Stimulated activated naive CD4-positive, alpha-beta T cell (primary cell): ENCODE results near the gene LGALS14.
A peak's percentile ranks its signal among the peaks of the same experiment; 100 is the strongest.
"Not testable (repeated sequence)": the region's sequence is repeated elsewhere in the genome, so short reads cannot be mapped to it uniquely, and the experiment has no call there.

Experiments
- DNase-seq, 6 experiments: peaks; one replicate each; lab custom pipeline; 2025; lab: John Stamatoyannopoulos, UW

LGALS14 gene

DNA sequence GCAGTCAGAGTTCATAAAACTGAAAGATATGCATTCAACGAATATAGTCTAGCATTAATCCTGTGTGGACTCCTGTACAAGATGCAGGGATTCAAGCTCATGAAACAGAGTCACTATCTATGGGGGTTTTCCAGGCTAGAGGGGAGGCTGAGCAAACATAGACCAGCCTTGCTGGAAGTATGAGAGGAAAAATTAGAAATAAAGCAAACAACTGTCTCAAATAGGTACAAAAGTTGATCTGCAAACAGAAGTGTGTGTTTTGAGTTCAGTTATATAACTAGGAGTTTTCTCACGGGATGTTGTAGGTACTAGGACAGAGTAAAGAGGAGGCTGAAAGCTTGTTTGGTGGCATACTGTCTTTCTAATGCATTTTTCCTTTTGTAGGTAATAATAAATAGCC, 8.5 kb upstream of the LGALS14 start:
- no peak for DNase-seq

DNA sequence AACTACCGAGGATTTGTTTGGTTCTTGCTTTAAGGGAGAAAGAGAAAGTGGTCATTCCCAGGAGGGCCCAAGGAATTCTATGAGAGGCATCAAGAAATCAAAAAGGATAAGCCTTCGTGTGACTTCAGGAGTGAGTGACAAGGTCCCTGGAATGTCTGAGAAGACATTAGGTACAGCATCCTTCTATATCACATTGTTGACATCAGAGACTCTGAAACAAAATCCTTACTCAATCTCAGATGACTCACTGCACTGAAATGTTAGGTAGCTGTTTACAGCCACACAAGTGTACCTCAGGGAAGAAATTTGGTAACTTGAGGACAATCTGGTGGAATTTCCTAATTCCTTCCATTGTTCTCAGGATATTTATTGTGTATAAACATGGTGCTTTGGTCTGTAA, 7.9 kb upstream of the LGALS14 start:
- no peak for DNase-seq

DNA sequence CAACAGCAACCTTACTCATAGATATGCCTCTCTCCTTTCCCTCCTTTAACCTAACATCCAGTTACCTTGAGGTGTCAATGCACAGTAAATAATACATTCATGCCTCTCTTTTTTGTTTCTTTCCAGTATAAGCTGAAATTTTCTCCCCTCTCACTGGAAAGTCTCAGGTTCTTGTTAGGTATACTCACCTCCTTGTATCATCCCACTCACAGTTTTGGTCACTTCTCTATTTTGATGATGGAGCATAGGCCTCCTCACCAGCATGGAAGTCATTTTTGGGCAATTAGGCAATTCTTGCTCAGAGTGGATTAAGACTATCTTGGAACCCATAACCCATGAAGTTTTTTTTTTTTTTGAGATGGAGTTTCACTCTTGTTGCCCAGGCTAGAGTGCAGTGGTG, 5.7 kb upstream of the LGALS14 start:
- DNase-seq, result no peak

DNA sequence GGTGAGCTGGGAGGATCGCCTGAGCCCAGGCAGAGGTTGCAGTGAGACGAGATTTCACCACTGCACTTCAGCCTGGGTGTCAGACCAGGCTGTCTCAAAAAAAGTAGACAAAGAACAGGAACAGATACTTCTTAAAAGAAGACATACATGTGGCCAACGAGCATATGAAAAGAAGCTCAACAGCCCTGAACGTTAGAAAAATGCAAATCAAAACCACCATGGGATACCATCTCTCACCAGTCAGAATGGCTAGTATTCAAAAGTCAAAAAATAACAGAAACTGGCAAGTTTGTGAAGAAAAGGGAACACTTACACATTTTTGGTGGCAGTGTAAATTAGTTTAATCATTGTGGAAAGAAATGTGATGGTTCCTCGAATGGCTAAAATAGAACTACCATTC, 3.0 kb upstream of the LGALS14 start:
- DNase-seq, result no peak

DNA sequence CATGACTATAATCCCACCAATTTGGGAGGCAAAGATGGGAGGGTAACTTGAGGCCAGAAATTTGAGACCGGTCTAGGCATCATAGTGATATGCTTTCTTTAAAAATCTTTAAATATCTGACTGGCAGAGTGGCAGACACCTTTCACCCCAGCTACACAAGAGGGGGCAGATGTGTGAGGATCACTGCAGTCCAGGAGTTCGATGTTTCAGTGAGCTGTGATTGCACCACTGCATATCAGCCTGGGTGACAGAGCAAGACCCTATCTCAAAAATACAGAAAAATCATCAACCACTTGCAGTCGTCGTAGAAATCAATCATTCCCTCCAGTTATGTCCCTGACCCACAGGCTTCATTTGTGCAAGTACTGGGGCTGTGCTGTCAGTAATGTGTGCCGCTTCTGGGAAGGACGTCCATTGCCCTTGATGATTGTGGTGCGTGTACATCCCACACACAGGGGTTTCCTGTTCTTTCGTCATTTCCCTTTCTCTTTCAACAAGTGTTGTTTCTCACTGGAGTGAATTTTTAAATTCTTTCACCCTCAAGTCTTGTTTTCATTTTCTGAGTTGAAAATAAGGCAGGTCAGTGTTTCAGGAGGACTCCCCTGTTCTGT, 1.4 kb downstream of the LGALS14 start:
- peak in 3 of 6 experiments; percentile 20 to 37 (median 24) for DNase-seq

DNA sequence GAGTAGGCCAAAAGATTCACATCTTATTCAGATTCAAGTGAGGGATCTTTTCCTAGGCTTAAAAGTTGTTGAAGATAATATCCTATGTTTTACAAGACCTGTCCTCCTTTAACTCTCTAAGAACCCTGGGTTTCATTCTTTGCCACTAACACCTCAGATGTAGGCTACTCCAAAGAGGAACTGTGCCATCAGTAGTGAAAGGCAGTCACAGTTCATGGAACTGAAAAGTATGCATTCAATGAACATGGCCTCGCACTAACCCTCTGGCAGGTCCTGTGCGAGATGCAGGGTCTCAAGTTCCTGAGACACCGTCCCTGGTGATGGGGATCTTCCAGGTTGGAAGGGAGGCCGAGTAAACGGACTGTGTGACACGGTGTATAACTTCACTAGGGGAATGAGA, 4.3 kb downstream of the LGALS14 start:
- no peak for DNase-seq

DNA sequence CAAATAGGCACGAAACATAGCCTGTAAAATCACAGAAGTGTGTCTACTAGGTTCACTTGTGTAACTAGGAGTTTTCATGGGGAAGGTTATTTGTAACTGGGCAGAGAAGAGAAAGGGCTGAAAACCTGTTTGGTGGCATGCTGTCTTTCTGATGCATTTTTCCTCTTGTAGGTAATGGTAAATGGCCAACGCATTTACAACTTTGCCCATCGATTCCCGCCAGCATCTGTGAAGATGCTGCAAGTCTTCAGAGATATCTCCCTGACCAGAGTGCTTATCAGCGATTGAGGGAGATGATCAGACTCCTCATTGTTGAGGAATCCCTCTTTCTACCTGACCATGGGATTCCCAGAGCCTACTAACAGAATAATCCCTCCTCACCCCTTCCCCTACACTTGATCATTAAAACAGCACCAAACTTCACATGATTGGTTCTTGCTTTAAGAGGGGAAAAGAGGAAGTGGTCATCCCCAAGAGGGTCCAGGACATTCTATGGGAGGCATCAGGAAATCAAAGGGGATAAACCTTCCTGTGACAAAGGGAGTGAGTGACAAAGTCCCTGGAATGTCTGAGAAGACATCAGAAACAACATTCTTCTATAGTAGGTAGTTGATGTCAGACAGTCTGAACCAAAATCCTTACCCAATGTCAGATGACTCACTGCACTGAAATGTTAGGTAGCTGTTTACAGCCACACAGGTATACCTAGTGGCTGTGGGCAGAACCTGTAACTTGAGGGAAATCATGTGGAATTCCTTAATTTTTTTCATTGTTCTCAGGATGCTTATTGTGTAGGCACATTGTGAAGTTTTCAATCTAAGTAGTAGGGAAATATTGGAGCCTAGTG, 5.0 kb downstream of the LGALS14 start:
- no peak for DNase-seq

DNA sequence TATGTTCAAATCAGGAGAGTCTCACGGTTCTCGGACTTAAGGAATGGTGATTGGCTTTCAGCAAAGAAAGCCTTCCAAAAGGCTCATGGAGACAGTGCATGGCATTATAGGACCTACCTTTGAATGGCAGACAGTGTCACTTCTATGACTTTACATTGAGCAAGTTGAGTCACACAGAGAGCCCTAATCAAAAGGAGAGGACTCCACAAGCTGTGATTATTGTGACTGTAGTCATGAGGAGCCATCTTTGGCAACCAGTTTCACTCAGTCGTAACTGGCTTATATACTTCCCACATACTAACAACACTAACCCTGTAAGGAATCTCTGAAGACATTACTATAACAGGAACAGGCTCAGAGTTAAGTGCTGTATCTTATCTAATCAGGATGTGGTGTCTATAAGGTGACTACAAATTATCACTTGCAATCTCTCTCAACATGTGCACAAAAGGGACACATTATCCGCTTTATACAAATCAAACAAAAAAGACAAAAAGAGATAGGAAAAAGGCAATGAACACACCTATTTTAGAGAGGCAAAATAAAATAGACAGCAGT, 6.1 kb downstream of the LGALS14 start:
- DNase-seq, result no peak

DNA sequence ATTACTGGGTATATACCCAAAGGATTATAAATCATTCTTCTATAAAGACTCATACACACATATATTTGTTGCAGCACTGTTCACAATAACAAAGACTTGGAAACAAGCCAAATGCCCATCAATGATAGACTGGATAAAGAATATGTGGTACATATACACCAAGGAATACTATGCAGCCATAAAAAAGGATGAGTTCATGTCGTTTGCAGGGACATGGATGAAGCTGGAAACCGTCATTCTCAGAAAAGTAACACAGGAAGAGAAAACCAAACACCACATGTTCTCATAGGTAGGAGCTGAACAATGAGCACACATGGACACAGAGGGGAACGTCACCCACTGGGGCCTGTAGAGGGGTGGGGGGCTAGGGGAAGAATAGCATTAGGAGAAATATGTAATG, 15.9 kb downstream of the LGALS14 start:
- not testable (repeated sequence) for DNase-seq

DNA sequence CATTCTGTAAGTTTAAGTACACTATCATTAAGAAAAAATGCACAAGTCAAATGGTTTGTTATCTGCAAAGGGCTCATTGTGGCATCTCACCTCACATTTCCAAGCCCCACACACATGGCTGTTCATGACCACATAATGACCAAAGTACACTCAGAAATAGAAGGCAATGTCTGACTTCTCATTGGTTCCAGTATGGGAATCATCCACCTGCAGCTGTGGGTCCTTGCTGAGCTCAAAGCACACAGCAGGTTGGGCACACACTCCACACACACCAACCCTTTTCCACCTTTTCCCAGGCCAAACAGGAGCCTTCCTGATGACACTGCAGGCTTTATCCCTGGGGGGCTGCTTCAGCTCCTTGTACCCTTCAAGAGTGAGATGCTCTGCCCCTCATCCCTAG, 21.7 kb downstream of the LGALS14 start:
- no peak for DNase-seq

DNA sequence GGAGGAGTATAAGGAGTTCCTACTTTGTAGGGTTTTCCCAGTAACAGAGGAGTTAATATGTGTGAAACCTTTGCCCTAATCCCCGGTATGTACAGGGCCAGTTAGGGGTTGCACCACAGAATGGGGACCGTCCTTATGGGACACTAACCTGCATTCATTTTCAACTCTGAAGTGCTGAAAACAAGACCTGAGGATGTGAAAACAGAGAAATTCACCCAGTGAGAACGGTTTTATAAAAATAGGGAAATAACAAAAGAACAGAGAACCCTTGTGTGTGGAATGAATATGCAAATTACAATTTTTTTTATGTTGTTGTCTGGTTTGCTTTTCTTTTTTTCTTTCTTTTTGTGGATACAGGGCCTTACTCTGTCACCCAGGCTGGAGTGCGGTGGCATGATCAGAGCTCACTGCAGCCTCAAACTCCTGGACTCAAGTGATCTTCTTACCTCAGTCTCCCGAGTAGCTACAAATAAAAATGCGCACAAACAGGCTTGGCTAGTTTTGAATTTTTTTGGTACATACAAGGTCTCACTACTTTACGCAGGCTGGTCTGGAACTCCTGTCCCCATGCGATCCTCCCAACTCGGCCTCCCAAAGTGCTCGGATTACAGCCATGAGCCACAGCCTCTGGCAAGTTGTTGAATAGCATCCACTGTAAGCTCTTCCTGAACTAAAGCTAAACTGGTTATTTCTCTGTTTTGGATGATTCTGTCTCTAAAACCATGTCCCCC, 23.0 kb downstream of the LGALS14 start:
- no peak for DNase-seq

DNA sequence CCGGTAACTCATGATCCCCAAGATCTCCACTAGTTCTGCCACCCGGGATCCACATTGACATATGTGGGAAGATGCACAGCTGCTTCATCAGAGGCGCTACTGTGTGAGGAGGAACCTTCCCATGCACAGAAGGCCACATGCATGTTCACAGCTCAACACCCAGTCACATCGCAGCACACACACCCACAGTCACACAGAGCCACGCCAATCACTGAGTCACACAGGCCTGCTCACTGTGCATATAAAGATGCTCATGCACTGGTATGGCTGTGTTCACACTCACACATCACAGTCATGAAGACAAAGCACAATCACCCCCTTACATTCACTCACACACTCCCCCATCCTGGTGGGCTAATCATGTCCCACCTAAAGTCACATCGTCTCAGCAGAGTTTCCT, 23.8 kb downstream of the LGALS14 start:
- no peak for DNase-seq

DNA sequence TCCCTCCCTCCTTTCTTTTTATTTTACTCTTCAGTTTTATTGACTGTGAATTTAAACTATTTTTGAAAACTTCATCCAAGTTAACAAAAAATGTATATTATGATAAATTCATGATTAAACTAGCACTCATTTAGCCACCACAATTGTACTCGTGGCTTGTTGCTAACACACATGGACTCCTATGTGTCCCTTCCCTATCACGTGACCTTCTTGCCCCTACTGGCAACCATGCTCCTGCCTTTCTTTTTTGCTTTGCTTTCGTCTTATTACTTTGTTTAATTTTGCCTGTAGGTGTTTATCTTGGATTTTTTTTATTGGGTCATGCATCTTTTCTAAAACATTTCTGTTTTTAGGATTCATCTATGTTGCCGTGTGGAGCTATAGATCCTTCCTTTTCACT, 25.3 kb downstream of the LGALS14 start:
- no peak for DNase-seq

DNA sequence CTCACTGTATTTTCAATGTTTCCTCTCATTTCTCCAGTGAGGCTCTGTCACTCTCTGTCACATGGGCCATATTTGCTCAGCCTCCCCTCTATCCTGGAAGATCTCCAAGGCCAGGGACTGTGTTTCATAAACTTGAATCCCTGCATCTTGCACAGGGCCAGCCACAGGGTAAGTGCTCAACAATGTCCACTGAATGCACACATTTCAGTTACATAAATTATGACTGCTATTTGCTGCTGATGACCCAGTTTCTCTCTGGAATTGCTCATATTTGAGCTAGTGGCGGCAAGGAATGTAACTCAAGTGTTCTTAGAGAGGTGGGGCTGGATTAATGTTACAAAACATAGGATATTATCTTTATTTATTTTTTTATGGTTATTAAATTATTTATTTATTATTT, 27.4 kb downstream of the LGALS14 start:
- DNase-seq, result no peak

DNA sequence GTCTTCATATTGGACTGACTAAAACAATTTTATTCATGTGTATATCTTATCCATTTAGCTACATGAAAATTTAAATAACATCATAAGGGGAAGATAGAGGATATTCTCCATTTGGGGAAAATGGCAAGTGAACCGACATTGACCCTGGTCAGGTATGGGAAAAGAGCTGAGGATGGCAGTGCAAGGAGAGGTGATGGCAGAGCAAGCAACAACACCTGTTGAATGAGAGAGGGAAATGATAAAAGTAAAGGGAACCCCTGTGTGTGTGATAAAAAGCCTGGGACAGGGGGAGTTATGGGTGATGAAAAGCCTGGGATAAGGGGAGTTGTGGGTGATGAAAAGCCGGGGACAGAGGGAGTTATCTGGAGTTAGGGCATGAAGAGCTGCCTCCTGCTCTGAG, 29.6 kb downstream of the LGALS14 start:
- DNase-seq, result no peak

DNA sequence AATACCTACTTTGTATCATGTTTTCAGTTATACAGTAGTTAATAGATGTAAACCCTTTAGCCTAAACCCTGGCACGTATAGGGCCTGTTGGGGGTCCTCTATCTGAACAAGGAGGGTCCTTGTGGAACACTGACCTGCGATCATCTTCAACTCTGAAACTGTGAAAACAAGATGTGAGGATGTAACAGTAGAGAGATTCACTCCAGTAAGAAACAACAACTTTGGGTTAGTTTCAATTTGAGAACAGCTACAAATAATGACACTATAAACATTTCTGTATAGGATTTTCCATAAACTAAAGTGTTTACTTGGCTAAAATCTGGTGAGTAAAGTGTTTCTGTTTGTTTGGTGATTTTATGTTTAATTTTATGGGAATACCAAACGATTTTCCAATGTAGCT, 31.4 kb downstream of the LGALS14 start:
- DNase-seq, result no peak

DNA sequence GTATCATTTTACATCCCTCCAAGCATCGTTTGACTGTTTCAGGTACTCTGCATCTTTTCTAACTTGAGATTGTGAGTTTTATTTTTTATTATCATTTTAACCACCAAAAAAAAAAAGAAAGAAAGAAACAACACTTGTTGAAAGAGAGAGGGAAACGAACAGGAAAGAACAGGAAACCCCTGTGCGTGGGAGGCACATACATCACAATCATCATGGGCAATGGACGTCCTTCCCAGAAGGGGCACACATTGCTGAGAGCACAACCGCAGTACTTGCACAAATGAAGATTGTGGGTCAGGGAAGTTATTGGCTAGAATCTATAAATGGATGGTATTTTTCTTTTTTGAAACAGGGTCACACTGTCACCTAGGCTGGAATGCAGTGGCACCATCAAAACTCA, 31.8 kb downstream of the LGALS14 start:
- DNase-seq, result no peak

DNA sequence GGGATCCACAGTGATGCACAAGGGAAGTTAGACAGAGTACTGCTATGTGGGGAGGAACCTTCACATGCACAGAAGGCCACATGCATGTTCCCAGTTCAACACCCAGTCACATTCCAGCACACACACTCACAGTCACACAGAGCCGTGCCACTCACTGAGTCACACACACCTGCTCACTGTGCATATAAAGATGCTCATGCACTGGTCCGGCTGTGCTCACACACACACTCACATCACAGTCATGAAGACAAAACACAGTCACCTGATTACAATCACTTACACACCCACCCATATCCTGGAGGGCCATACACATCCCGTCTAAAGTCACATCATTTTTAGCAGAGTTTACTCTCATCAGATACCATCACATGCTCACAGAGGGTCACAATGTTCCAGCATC, 33.1 kb downstream of the LGALS14 start:
- DNase-seq, result no peak

DNA sequence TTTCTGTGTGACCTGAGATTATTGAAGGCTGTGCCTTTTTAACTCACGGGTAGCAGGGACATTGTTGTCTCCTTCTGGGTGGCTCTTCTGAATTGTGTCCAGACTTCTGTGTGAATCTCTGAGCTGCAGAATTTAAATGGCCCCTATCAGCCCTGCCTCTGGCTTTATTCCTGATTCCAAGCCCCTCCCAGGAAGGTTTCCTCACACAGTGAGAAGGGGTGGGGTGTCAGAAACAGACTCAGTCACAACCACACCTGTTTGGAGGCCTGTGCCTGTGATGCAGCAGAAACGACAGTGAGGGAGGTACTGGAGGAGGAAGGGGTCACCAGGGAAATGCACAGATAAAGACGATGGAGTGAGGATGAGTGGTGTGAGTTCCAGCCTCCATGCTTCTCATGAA, 33.6 kb downstream of the LGALS14 start, which contains the start of gene CLC:
CLC (minus strand) TSS at position 139 of the 400 bp plus-strand sequence; CDS start at position 62, 77 bp downstream.
- no peak for DNase-seq

DNA sequence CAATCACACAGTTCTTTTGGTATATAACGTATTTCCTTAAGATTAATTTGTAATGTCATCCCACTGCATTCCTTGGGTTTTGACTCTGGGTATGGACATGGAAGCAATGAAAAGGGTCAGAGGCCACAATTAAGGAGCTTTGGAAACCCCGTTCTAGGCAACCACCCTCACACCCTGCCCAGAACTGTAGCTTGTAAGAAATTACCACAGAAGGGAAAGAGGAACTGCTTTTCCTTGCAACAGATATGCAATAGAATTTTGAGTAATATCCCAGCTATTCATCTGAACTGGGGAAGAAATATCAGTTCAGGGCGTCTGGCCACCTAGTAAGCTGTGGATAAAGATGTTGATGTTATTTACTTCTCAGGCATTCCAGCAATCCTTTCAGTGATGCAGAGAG, 34.5 kb downstream of the LGALS14 start:
- no peak for DNase-seq

DNA sequence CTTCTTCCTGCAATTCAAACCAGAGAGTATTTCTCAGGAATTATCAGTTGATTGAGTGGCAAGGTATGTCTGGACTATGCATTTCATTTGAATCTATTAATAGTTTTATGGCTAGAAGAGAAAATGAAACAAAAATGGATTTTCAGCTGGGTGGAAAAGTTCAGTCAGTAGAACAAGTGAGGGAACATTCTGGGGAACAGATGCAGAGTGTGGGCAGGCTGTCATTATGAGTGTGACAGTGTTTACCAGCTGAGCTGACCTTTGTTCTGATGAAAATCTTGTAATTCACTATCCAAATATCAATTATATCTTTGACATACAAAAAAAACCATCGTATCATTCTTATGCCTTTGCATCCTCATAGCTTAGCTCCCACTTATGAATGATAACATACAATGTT, 36.1 kb downstream of the LGALS14 start:
- no peak for DNase-seq

DNA sequence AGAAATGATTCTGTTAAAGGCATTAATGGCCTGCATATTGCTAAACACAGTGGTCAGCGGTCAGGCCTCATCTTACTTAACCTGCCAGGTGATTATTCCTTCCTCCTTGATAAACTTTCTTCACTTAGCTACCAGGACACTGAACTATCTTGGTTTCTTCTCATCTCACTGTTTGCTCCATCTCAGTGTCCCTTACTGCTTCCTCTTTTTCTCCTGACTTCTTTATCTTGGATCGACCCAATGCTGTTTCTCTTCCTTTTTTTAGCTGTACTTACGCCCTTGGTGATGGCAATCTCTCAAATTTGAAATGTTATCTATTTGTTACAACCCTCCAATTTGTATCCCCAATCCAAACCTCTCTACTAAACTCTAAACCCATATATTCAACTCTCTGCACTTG, 41.4 kb downstream of the LGALS14 start:
- DNase-seq, result no peak
